GM12864 (cell line): ENCODE measurements around the gene CDAN1.

ENCODE experiments used
- DNase-seq: peaks from one replicate; pipeline ENCODE4 v3.0.0-alpha.2; 2011; ENCODE audit warnings: low read depth
- H3K4me3 ChIP-seq: 2 replicates; pipeline ENCODE4 v1.5.1; 2011; ENCODE audit warnings: mild to moderate bottlenecking, low read depth, low read length, control low read depth
- TF ChIP-seq, protein P1 (sequence below): IDR thresholded peaks from 2 replicates; pipeline ENCODE4 v1.5.1; 2011; ENCODE audit warnings: low read depth, mild to moderate bottlenecking, moderate library complexity, low read length, control low read depth, inconsistent platforms; ENCODE audit errors: missing control alignments

The CDAN1 gene

DNA sequence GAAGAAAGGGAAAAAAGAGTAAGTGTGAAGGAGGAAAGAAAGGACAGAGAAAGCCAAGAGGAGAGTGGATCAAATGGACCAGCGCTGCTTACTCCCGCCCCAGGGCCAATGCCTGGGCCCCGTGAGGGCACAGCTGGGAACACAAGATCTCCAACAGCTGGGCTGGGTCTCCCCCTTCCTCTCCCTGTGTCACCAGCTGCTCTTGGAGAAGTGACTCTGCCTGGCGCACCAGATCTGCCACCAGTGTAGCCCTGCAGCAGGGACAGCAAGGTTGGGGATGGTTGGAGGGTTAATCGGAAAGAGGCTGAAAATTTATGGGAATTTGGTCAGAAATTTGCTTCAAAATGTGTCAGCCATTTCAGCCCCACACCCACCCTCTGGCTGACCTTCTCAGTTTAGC, 8.4 kb downstream of the CDAN1 start:
- H3K4me3 ChIP-seq = no peak overlapping the region
- TF ChIP-seq, protein P1, sequence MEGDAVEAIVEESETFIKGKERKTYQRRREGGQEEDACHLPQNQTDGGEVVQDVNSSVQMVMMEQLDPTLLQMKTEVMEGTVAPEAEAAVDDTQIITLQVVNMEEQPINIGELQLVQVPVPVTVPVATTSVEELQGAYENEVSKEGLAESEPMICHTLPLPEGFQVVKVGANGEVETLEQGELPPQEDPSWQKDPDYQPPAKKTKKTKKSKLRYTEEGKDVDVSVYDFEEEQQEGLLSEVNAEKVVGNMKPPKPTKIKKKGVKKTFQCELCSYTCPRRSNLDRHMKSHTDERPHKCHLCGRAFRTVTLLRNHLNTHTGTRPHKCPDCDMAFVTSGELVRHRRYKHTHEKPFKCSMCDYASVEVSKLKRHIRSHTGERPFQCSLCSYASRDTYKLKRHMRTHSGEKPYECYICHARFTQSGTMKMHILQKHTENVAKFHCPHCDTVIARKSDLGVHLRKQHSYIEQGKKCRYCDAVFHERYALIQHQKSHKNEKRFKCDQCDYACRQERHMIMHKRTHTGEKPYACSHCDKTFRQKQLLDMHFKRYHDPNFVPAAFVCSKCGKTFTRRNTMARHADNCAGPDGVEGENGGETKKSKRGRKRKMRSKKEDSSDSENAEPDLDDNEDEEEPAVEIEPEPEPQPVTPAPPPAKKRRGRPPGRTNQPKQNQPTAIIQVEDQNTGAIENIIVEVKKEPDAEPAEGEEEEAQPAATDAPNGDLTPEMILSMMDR = no peak
- DNase-seq = no peak

- DNase-seq = no peak
- TF ChIP-seq, protein P1 = no peak
- no peak overlapping the region for H3K4me3 ChIP-seq
These were observed 9.1 kb downstream of the CDAN1 start for GRCh38 chr15:42727750-42728381.

DNA sequence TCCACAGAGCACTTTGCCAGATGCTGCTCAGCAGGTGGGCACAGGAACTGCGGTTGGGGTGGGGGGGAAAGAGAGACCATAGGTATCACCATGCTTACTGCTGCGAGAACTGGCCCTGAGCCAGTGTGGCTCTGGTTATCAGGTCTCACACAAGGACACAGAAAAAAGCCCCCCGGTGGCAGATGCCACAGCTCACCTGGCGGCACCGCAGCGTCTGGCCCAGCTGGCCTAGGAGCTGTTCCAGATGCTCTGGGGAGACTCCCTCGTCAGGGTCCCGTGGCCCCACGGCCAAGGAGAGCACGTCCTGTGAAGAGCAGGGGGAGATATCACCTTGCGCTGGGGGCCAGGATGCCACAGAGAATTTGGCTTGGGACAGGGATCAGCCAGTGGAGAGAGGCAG, 10.8 kb downstream of the CDAN1 start:
- TF ChIP-seq, protein P1 = no peak

GRCh38 chr15:42725331-42725903, 11.5 kb downstream of the CDAN1 start:
- no peak for DNase-seq
- TF ChIP-seq, protein P1 = no peak
- H3K4me3 ChIP-seq = no peak overlapping the region

More for the DNA sequence above, 10.8 kb downstream of the CDAN1 start:
- no peak overlapping the region for H3K4me3 ChIP-seq
- no peak for DNase-seq

GRCh38 chr15:42724276-42724675, 12.7 kb downstream of the CDAN1 start:
- DNase-seq = no peak
- no peak overlapping the region for H3K4me3 ChIP-seq
- TF ChIP-seq, protein P1 = no peak

DNA sequence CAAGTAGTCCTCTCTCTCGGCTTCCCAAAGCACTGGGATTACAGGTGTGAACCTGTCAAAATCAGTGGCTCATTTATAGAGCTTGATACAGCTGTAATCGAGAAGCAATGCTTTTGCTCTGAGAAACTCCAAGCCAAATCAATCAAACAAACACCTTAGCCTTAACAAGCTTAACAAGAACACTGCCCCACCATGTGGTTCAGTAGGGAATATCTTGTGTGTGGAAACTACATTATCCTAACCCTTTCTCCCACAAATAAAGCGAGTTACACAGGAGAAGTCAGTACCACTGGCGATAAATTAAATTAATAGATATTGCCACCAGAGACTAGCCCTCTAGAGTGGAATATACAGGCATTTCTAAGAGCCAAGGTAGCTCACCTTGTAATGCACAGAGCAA, 13.9 kb downstream of the CDAN1 start:
- no peak overlapping the region for H3K4me3 ChIP-seq
- TF ChIP-seq, protein P1 = no peak
- DNase-seq = no peak

- DNase-seq = no peak
- TF ChIP-seq, protein P1 = no peak
- no peak overlapping the region for H3K4me3 ChIP-seq
These were observed 15.0 kb downstream of the CDAN1 start for GRCh38 chr15:42721916-42722315.
